Panc1 (cell line): ENCODE results near the gene NATD1. TPM values are rescaled to one million over a fixed set of nuclear protein-coding genes. Genes with fewer than 3 reads are reported as not detected.

Source experiments
- ATAC-seq: fragments of 200-7000 bp; cut with Tn5 transposase; 2 replicates; pipeline ENCODE4 v1.9.1; 2020; ENCODE audit warnings: mild to moderate bottlenecking, moderate library complexity
- Bru-seq: library from RNA; stranded (reverse); fragments of 400-500 nt; gene quantifications from one replicate; lab custom pipeline; 2021; lab: Mats Ljungman, UMichigan
- BruChase-seq, 2 experiments: library from RNA; stranded (reverse); fragments of 400-500 nt; gene quantifications; one replicate each; lab custom pipeline; 2021; lab: Mats Ljungman, UMichigan
- BruUV-seq: library from RNA; stranded (reverse); fragments of 400-500 nt; replicated peaks from 2 replicates; lab custom pipeline; 2021; lab: Mats Ljungman, UMichigan
- CTCF ChIA-PET: fragments of 300-600 bp; sonication (Branson Sonifier 250); formaldehyde crosslinking; loops from one replicate; lab custom pipeline; 2022; ENCODE audit warnings: antibody characterized with exemption; lab: Charles Lee
- POLR2A ChIA-PET: fragments of 300-600 bp; sonication (Branson Sonifier 250); formaldehyde crosslinking; loops from one replicate; lab custom pipeline; 2022; ENCODE audit warnings: antibody characterized with exemption; lab: Charles Lee
- DNase-seq: peaks from one replicate; pipeline ENCODE4 v3.0.0-alpha.2; 2010; ENCODE audit warnings: low read depth, low spot score
- H3K27ac ChIP-seq: 2 replicates; pipeline ENCODE4 v1.5.1; 2011; ENCODE audit warnings: mild to moderate bottlenecking, low read length, inconsistent platforms
- H3K27me3 ChIP-seq: fragments of 200-500 bp; sonication (Bioruptor generic); 2 replicates; pipeline ENCODE4 v1.6.0; 2014; ENCODE audit warnings: low read length, inconsistent platforms; ENCODE audit not compliant: control insufficient read depth, insufficient read depth
- H3K36me3 ChIP-seq: fragments of 200-500 bp; sonication (Bioruptor generic); 2 replicates; pipeline ENCODE4 v1.5.1; 2014; ENCODE audit warnings: inconsistent platforms, mild to moderate bottlenecking, low read length, moderate library complexity; ENCODE audit not compliant: control insufficient read depth, insufficient read depth
- H3K4me1 ChIP-seq: 2 replicates; pipeline ENCODE4 v1.5.1; 2011; ENCODE audit warnings: inconsistent platforms, mild to moderate bottlenecking, low read length, moderate library complexity; ENCODE audit not compliant: control insufficient read depth, insufficient read depth
- H3K4me3 ChIP-seq, 2 experiments: 2 replicates each; pipeline ENCODE4 v1.5.1; 2011 to 2012; ENCODE audit warnings: low read depth in 2 of 2, low read length in 2 of 2, mild to moderate bottlenecking in 2 of 2, inconsistent platforms in 1 of 2, moderate library complexity in 1 of 2
- H3K9me3 ChIP-seq: fragments of 200-500 bp; sonication (Bioruptor generic); 2 replicates; pipeline ENCODE4 v1.5.1; 2014; ENCODE audit warnings: low read depth, mild to moderate bottlenecking, inconsistent platforms, low read length, moderate library complexity; ENCODE audit not compliant: control insufficient read depth, insufficient read depth
- POLR2AphosphoS5 ChIP-seq: IDR thresholded peaks from 2 replicates; pipeline ENCODE4 v1.6.1; 2012; ENCODE audit warnings: mild to moderate bottlenecking, low read depth, low read length, moderate library complexity
- SIN3A ChIP-seq: IDR thresholded peaks from 2 replicates; pipeline ENCODE4 v1.6.1; 2012; ENCODE audit warnings: low read depth, mild to moderate bottlenecking, low read length, moderate library complexity, borderline replicate concordance; ENCODE audit not compliant: insufficient read depth
- TCF7L2 ChIP-seq: IDR thresholded peaks from 2 replicates; pipeline ENCODE4 v1.6.1; 2011; ENCODE audit warnings: mild to moderate bottlenecking, low read depth, low read length, inconsistent platforms
- in situ Hi-C: cut with HindIII; loops from 2 replicates; pipeline ENCODE4 v1.10.0; 2016; ENCODE audit warnings: low sequenced_read_pairs, low pct_unique_long_range_greater_than_20kb
- intact Hi-C: fragments of 100-400 bp; cut with micrococcal nuclease; formaldehyde crosslinking; loops from one replicate; pipeline ENCODE4 v1.10.0; 2022; ENCODE audit not compliant: unreplicated experiment
- long read RNA-seq: library from polyadenylated mRNA; unstranded; transcript quantifications from one replicate; pipeline ENCODE4 v2.0.0, GENCODE V29; 2021; ENCODE audit not compliant: unreplicated experiment
- polyA plus RNA-seq: library from polyadenylated mRNA; unstranded; fragments of >200 nt; gene quantifications from one replicate; pipeline ENCODE4 v1.2.1, GENCODE V29; 2012; ENCODE audit warnings: missing spikeins; ENCODE audit not compliant: insufficient read length
- total RNA-seq: library from RNA; stranded (reverse); gene quantifications from one replicate; pipeline ENCODE4 v1.2.1, GENCODE V29; 2021; ENCODE audit not compliant: unreplicated experiment
- TF ChIP-seq, protein P1 (sequence below): fragments of 450-650 bp; IDR thresholded peaks from 2 replicates; pipeline ENCODE4 v1.5.1; 2017; ENCODE audit warnings: mild to moderate bottlenecking
- TF ChIP-seq, protein P2 (sequence below), 2 experiments: IDR thresholded peaks; 2 replicates each; pipeline ENCODE4 v1.6.1; 2011 to 2012; ENCODE audit warnings: low read depth in 2 of 2, control low read depth in 1 of 2, low read length in 1 of 2, mild to moderate bottlenecking in 1 of 2, moderate library complexity in 1 of 2; ENCODE audit not compliant: insufficient read depth in 1 of 2

Gene NATD1, protein sequence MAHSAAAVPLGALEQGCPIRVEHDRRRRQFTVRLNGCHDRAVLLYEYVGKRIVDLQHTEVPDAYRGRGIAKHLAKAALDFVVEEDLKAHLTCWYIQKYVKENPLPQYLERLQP
- total RNA-seq (2.8 TPM), Bru-seq, nascent RNA (percentile 33 among the genes with signal in this experiment), BruChase-seq, experiment 1, labeled RNA remaining after a 2-hour chase (percentile 40 among the genes with signal in this experiment), BruChase-seq, experiment 2, labeled RNA remaining after a 6-hour chase (percentile 40 among the genes with signal in this experiment)
- polyA plus RNA-seq, result 4.0 TPM
- long read RNA-seq, partial matches to known transcripts, result 0 of 12 reads
- long read RNA-seq, other reads (novel, unspliced or antisense), result 12 of 12 reads

GRCh38 chr17:21252796-21253645 lies at the start of gene NATD1:
Gene NATD1 (minus strand): TSS chr17:21253410. CDS start chr17:21253264, 146 bp downstream.
- in situ Hi-C loops, result no loop called here
- no peaks in the 10 kb centered on the region for H3K36me3 ChIP-seq
- ChIA-PET CTCF (no interaction called here), POLR2A (no interaction called here)
- H3K27ac ChIP-seq, result no peak within 1 kb of the TSS
- no peaks in the 10 kb centered on the region for H3K4me1 ChIP-seq
- no peak for DNase-seq
- peak; percentile 84 for ATAC-seq
- peak; percentile 77 for TF ChIP-seq TCF7L2
- TF ChIP-seq, protein P1, sequence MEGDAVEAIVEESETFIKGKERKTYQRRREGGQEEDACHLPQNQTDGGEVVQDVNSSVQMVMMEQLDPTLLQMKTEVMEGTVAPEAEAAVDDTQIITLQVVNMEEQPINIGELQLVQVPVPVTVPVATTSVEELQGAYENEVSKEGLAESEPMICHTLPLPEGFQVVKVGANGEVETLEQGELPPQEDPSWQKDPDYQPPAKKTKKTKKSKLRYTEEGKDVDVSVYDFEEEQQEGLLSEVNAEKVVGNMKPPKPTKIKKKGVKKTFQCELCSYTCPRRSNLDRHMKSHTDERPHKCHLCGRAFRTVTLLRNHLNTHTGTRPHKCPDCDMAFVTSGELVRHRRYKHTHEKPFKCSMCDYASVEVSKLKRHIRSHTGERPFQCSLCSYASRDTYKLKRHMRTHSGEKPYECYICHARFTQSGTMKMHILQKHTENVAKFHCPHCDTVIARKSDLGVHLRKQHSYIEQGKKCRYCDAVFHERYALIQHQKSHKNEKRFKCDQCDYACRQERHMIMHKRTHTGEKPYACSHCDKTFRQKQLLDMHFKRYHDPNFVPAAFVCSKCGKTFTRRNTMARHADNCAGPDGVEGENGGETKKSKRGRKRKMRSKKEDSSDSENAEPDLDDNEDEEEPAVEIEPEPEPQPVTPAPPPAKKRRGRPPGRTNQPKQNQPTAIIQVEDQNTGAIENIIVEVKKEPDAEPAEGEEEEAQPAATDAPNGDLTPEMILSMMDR, result no peak; the same call in 1 of the 2 replicates
- H3K27me3 ChIP-seq, result no peaks in the 10 kb centered on the region
- H3K4me3 ChIP-seq, result peak within 1 kb of the TSS; percentile 48 to 59
- intact Hi-C loops, result no loop called here
- no TSS peak for BruUV-seq
- H3K9me3 ChIP-seq, result no peaks in the 10 kb centered on the region

DNA sequence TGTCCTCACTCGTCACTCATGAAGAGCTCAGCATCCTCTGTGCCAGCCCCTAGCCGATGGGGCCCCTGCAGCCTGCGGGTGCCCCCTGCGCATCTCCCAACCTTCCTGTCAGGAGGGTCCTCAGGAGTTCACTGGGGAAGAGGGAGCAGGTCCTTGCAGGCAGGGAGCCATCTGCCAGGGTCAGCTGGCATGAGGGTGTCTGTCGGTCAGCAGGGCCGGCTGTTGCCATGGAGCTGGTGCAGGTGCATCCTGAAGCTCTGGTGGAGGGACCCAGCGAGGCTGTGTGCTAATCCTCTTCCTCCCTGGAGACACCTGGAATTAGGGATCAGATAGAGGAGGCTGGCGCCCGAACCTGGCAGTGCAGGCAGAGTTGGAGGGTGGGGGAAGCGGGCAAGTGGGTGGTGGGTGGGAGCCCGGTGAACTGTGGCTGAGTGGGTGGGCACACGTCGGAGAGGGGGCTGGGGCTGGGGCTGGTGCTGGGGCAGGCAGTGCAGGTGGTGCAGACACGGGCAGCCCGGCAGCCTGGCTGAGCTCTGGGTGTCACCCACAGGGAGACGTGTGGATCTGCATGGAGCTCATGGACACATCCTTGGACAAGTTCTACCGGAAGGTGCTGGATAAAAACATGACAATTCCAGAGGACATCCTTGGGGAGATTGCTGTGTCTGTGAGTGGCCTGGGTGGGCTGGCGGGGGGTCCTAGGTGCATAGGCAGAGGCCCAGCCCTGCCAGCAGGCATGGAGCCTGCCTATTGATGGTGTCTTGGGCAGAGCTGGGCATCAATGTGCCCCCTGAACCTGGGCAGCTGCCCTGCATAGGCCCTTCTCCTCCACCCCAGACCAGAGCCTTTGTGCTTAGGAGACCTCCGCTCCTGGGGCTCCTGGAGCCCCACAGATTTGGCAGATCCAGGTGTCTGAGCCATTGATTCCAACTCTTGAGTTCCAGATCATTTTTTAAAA lies 48.7 kb upstream of the NATD1 start:
- in situ Hi-C loops, result no loop called here
- H3K36me3 ChIP-seq, result no peaks in the 10 kb centered on the region
- no peak overlapping the region for H3K27ac ChIP-seq
- ChIA-PET POLR2A (interaction anchor here (0.6 kb wide), 1 partner anchor 23 kb away, joined by 6 read pairs; no protein-coding TSS in a partner anchor), CTCF (no interaction called here)
- intact Hi-C loops, result no loop called here
- H3K4me1 ChIP-seq, result peaks cover under 1% of the 10 kb centered on the region; the same call in 1 of the 2 replicates
- H3K9me3 ChIP-seq, result no peaks in the 10 kb centered on the region
- no peaks in the 10 kb centered on the region for H3K27me3 ChIP-seq
- DNase-seq (no peak), ATAC-seq (no peak)
- H3K4me3 ChIP-seq, result no peak overlapping the region
- BruUV-seq, result no TSS peak
- no peak for TF ChIP-seq SIN3A
- TF ChIP-seq, protein P2, sequence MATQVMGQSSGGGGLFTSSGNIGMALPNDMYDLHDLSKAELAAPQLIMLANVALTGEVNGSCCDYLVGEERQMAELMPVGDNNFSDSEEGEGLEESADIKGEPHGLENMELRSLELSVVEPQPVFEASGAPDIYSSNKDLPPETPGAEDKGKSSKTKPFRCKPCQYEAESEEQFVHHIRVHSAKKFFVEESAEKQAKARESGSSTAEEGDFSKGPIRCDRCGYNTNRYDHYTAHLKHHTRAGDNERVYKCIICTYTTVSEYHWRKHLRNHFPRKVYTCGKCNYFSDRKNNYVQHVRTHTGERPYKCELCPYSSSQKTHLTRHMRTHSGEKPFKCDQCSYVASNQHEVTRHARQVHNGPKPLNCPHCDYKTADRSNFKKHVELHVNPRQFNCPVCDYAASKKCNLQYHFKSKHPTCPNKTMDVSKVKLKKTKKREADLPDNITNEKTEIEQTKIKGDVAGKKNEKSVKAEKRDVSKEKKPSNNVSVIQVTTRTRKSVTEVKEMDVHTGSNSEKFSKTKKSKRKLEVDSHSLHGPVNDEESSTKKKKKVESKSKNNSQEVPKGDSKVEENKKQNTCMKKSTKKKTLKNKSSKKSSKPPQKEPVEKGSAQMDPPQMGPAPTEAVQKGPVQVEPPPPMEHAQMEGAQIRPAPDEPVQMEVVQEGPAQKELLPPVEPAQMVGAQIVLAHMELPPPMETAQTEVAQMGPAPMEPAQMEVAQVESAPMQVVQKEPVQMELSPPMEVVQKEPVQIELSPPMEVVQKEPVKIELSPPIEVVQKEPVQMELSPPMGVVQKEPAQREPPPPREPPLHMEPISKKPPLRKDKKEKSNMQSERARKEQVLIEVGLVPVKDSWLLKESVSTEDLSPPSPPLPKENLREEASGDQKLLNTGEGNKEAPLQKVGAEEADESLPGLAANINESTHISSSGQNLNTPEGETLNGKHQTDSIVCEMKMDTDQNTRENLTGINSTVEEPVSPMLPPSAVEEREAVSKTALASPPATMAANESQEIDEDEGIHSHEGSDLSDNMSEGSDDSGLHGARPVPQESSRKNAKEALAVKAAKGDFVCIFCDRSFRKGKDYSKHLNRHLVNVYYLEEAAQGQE (IDR thresholded peaks at IDR 0.05; ENCODE audit: insufficient read depth in 1 of 2, low read depth in 2 of 2, low read length in 1 of 2), result no peak
- TF ChIP-seq, protein P1, result no peak
- TF ChIP-seq TCF7L2, result no peak
- TF ChIP-seq POLR2AphosphoS5, result no peak
